ENCODE data around the gene IARS2. TPM values are rescaled to one million over a fixed set of nuclear protein-coding genes. Genes with fewer than 3 reads are reported as not detected.

IARS2 gene
- total RNA-seq (71.1 TPM), polyA plus RNA-seq (50.3 TPM)

DNA sequence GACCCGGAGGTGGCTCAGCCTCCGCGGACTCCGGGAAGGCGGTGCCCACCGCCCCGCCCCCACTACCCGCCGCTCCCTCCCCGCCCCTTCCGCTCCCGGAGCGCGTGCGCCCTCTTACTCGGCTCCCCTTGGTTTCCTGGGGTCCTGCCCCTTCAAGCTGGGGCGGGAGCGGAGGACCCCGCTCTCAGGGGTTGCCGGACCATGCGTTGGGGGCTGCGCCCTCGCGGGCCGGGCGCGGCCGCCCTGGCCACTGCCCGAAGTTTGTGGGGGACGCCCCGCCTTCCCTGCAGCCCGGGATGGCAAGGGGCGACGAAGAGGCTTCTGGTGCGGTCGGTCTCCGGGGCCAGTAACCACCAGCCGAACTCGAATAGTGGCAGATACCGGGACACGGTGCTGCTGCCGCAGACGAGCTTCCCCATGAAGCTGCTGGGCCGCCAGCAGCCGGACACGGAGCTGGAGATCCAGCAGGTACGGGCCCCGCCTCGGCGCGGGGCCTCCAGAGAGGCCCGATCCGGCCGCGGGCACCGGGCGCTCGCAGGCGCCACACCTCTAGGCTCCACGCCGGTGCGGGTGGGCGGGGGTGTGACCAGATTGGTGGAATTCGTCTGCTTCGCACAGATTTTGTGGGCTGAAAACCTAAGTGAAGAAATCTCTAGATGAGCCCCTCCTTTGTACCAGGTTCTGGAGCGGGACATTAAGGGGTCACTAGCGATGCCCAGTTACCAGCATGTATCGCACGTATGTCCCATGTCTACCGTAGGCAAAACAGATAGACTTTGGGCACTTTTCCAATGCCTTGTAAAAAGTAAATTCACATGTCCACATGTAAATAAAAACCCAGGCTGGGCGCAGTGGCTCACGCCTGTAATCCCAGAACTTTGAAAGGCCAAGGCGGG lies at the start of gene IARS2:
Gene IARS2, plus strand, starts transcription at position 117 of the 896 bp plus-strand sequence. Its CDS starts 85 bp downstream, at position 202.
- WGBS: 1% methylated on average over 73 of the region's 73 CpGs
- peak; percentile 62 for DNase-seq (ENCODE audit: extremely low spot score)
- peak within 1 kb of the TSS; percentile 69 for H3K4me3 ChIP-seq (ENCODE audit: low read depth, low read length)
- H3K4me1 ChIP-seq (ENCODE audit: insufficient read depth): no peaks in the 10 kb centered on the region
- H3K27ac ChIP-seq (ENCODE audit: low read depth): peak within 1 kb of the TSS; percentile 68
- H3K36me3 ChIP-seq (ENCODE audit: insufficient read depth): no peaks in the 10 kb centered on the region

DNA sequence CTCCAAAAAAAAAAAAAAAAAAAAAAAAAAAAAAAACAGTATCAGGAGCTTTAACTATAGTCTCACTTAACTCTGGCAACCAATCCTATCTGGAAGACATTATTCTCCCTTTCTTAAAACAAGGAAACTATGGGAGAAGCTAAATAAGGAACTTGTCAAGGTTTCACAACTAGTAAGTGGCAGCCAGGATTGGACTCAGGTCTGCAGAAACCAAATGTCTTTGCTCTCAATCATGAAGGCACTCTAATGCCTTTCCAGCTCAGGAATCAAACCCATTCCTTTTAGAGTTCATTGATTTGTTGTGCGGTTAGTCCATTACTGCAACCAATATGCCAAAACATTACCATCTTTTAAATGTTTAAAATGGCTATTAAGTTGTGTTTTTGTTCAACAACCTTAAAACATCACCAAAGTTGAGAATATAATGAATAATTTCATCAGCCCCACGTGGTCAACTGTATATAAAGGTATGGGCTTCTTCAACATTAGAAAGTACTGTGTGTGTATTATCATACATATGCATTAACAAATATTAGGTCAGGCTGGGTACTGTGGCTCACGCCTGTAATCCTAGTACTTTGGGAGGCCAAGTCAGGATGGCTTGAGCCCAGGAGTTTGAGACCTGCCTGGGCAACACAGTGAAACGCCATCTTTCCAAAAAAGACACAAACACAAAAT lies 49.1 kb upstream of the IARS2 start:
- DNase-seq (ENCODE audit: extremely low spot score): no peak
- H3K27ac ChIP-seq (ENCODE audit: low read depth): no peak overlapping the region
- no peaks in the 10 kb centered on the region for H3K4me1 ChIP-seq (ENCODE audit: insufficient read depth)
- H3K4me3 ChIP-seq (ENCODE audit: low read depth, low read length): no peak overlapping the region
- 72% methylated on average over 4 of the region's 4 CpGs for WGBS
- H3K36me3 ChIP-seq (ENCODE audit: insufficient read depth): no peaks in the 10 kb centered on the region

DNA sequence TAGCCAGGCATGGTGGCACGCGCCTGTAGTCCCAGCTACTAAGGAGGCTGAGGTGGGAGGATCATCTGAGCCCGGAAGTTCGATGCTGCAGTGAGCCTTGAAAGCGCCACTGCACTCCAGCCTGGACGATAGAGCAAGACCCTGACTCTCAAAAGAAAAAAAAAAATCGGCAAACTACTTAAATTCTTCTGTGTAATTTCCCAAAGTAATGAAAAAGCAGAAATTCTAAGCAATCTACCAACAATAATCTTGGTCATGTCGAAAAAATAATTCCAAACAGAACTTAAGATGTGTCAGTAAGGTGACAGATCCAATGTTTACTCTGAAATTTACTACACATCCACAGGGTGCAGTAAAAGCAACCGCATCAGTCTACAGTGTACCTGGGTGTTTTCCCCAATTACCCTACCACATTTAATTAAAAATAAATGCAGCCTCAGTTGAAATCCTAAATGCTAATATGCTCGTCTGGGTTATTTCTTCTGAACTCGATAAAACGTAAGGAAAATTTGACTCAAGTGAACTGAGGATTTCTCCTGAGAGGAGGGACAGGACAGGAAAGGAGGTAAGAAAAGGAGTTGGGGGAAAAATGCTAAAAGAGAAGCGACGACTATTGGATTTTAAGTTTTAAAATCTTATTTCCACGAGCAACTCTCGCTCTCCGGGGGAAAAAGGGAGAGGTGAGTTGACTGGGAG lies 48.4 kb upstream of the IARS2 start:
- no peaks in the 10 kb centered on the region for H3K4me1 ChIP-seq (ENCODE audit: insufficient read depth)
- WGBS: 30% methylated on average over 17 of the region's 17 CpGs
- peak overlapping the region; percentile 86 for H3K27ac ChIP-seq (ENCODE audit: low read depth)
- no peaks in the 10 kb centered on the region for H3K36me3 ChIP-seq (ENCODE audit: insufficient read depth)
- H3K4me3 ChIP-seq (ENCODE audit: low read depth, low read length): peak overlapping the region; percentile 84
- peak; percentile 1 for DNase-seq (ENCODE audit: extremely low spot score)

DNA sequence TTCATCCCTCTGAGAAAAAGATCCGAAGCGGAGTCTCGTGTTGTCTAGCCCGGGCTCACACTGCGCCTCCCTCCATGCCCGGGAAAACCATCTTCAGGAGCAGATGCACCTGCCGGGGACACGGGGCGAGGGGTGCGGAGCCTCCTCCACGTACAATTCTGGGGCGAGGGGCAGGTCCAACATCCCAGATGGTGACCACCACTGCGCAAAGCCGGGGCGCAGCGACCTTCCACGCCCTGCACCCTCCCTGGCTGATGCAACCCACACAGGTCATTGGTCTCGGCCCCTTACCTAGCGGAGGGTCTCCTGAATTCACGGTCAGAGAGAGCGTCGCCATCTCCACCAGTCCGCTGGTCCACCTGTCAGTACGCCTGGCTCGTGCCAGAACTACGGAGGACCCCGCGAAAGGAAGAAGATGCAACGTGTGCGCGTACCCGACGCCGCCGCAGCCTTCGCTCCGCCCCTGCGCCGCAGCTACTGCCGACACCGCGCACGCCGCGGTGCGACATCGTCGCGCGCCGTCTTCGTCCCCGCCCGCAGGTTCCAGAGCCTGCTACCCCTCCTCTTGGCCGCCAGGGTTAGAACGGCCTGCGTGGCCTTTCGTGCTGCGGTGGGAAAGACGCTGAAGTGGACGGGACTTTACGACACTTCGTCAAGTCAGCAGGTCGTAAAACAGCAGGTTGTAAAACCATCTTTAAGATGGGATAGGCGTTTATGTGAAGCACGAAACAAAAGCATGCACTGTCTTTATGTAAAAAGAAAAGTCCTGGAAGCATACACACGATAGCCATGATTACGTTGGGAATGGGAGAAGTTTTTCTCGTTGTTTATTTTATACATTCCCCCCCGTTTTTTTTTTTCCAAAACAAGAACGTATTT lies 47.6 kb upstream of the IARS2 start, which contains the start of gene EPRS1:
Gene EPRS1, minus strand, starts transcription at position 454 of the 879 bp plus-strand sequence. Its CDS starts 117 bp downstream, at position 337.
- peak within 1 kb of the TSS; percentile 84 for H3K4me3 ChIP-seq (ENCODE audit: low read depth, low read length)
- WGBS: under 1% methylated on average over 71 of the region's 71 CpGs

DNA sequence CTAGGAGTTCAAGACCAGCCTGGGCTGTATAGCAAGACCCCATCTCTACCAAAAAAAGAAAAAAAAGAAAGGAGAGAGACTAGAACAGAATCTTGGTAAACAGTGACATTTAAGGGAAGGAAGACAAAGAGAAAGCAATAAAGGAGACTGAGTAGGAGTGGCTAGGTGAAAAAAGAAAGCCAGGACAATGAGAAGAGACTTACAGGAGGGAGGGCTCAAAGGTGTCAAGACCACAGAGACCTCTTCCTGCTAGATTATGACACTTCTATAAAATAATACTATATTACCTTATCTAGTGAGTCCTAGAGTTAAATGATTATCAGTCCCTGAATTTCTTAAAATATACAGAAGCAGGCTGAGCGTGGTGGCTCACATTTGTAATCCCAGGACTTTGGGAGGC lies 37.6 kb upstream of the IARS2 start:
- H3K36me3 ChIP-seq (ENCODE audit: insufficient read depth): peaks cover 4% of the 10 kb centered on the region
- no peak overlapping the region for H3K4me3 ChIP-seq (ENCODE audit: low read depth, low read length)
- DNase-seq (ENCODE audit: extremely low spot score): no peak
- H3K27ac ChIP-seq (ENCODE audit: low read depth): no peak overlapping the region
- WGBS: 85% methylated on average over 1 of the region's 1 CpG
- no peaks in the 10 kb centered on the region for H3K4me1 ChIP-seq (ENCODE audit: insufficient read depth)

More for the DNA sequence above, 47.6 kb upstream of the IARS2 start, which contains the start of gene EPRS1:
- H3K4me1 ChIP-seq (ENCODE audit: insufficient read depth): no peaks in the 10 kb centered on the region
- H3K36me3 ChIP-seq (ENCODE audit: insufficient read depth): no peaks in the 10 kb centered on the region
- peak within 1 kb of the TSS; percentile 86 for H3K27ac ChIP-seq (ENCODE audit: low read depth)
- DNase-seq (ENCODE audit: extremely low spot score): peak; percentile 93

DNA sequence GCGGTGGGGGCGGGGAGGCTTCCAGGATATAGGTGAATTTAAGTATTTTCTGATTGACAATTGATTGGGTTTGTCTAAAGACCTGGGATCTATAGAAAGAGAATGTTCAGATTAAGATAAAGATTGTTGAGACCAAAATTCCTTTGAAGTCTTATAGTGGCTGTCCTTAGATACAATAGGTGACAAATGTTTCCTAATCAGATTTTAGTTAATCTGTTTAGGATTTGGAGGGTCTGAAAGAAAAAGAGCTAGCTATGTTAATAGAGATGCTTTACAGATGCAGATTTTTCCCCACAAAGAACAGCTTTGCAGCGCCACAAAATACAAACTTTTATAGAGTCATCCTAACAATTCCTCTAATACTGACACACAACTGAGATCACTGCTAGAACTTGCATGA lies 33.1 kb upstream of the IARS2 start:
- no peak for DNase-seq (ENCODE audit: extremely low spot score)
- Histone ChIP-seq H3K4me1 (ENCODE audit: insufficient read depth) (no peaks in the 10 kb centered on the region), H3K36me3 (ENCODE audit: insufficient read depth) (peaks cover 7% of the 10 kb centered on the region), H3K4me3 (ENCODE audit: low read depth, low read length) (no peak overlapping the region), H3K27ac (ENCODE audit: low read depth) (no peak overlapping the region)
- WGBS: 91% methylated on average over 3 of the region's 3 CpGs

DNA sequence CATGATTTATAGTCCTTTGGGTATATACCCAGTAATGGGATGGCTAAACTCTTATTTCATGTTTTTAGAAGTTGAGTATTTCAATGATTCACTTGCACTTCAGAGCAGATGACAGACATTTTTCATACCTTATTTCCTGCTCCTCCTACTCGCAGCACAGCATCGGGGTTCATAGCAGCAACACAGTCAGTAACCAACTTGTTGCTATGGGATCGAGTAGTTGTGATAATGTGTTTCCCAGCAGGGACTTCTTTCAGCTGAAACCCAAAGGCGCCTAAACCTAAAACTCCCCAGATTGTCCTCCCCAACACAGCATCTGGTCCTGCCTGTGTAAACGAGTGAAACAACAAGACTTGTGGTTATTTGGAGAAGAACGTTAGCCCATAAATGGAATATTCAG lies 31.3 kb upstream of the IARS2 start:
- Histone ChIP-seq H3K4me1 (ENCODE audit: insufficient read depth) (no peaks in the 10 kb centered on the region), H3K36me3 (ENCODE audit: insufficient read depth) (peaks cover 7% of the 10 kb centered on the region), H3K4me3 (ENCODE audit: low read depth, low read length) (no peak overlapping the region), H3K27ac (ENCODE audit: low read depth) (no peak overlapping the region)
- 98% methylated on average over 6 of the region's 6 CpGs for WGBS
- no peak for DNase-seq (ENCODE audit: extremely low spot score)

DNA sequence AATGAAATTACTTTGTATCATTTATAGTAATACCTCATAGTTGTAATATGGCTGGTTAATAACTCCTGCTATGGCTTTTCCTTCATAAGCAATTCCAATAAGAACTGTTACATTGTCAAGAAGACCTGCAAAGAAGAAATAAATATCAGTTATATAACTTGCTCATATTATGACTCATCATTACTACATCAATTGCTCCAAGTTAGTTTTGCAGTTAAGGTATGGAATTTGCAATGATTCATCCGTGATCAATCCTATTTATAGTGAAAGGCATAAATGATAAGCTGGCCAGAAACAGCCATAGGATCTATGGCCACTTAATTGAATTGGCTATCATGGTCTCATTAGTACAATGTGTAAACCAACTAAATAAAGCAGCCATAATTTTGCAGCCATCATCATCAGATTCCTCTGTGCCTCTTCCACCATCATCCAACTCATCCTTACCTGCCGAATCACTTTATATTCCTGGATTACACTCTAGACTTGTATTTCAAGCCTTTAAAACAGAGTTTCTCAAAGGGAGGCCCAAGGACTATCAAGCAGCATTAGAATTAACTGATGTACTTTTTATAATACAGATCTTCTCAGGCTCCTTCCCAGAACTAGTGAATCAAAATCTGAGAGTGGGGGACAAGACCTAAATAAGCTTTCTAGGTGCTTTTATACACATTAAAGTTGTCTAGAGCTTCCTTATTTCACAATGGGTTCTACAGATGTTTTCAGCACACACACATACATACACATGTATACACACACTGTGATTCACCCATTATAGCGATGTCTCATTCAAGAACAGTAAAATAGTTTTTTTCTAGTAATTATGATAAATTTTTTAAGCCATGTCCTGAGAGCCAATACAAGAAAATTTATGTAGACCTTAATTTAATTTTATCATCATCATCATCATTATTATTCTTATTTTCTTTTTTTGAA lies 26.4 kb upstream of the IARS2 start:
- no peak for DNase-seq (ENCODE audit: extremely low spot score)
- WGBS: 96% methylated on average over 3 of the region's 3 CpGs
- H3K4me1 ChIP-seq (ENCODE audit: insufficient read depth): no peaks in the 10 kb centered on the region
- no peak overlapping the region for H3K27ac ChIP-seq (ENCODE audit: low read depth)
- H3K36me3 ChIP-seq (ENCODE audit: insufficient read depth): peaks cover 3% of the 10 kb centered on the region
- H3K4me3 ChIP-seq (ENCODE audit: low read depth, low read length): no peak overlapping the region

DNA sequence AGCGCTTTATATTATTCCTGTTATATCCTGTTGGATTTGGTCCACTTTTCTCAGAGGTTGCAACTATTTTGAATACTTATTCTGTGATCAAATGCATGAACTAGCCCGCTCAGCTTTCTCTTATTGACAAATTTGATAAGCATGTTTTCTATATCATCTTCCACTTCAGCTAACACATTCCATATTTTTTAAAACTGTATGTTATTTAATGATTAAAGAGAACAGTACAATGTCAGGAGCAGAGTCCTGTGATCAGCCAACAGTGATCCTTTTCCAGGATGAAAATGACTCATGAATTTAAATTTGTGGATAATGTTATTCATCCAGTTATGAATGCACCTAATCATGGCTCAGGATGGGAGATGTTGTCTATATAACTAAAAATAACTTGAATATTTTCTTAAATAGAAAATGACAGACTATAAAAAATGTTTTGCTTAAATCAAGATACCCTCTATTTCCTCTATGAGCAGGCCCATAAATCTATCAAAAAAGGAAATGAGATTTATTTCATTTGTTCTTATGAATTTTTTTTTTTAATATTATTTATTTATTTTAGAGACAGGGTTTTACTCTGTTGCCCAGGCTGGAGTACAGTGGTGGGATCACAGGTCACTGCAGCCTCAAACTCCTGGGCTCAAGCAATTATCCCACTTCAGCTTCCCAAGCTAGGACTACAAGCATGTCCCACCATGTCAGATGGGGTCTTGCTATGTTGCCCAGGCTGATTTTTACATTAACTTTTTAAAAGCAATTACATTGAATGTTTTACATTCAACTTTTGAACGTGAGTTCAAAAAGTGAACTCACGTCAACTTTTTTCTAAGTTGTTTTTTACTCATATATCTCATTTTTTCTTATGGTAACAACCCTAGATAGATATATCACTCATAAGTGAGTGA lies 16.8 kb upstream of the IARS2 start:
- no peak for DNase-seq (ENCODE audit: extremely low spot score)
- Histone ChIP-seq H3K36me3 (ENCODE audit: insufficient read depth) (no peaks in the 10 kb centered on the region), H3K4me1 (ENCODE audit: insufficient read depth) (no peaks in the 10 kb centered on the region), H3K4me3 (ENCODE audit: low read depth, low read length) (no peak overlapping the region), H3K27ac (ENCODE audit: low read depth) (no peak overlapping the region)
- WGBS: 94% methylated on average over 4 of the region's 4 CpGs

DNA sequence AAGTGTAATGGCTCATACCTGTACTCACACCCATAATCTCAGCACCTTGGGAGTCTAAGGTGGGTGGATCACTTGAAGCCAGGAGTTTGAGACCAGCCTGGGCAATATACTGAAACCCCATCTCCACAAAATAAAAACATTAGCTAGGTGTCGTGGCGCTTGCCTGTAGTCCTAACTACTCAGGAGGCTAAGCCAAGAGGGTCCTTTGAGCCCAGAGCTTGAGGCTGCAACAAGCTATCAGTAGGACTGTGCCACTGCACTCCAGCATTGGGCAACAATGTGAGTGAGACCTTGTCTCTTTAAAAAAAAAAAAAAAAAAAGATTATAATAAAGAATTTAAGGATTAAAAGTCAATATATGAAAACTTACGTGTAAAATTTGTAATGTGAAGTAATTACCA lies 16.0 kb upstream of the IARS2 start:
- WGBS: over 99% methylated on average over 3 of the region's 3 CpGs
- Histone ChIP-seq H3K27ac (ENCODE audit: low read depth) (no peak overlapping the region), H3K4me3 (ENCODE audit: low read depth, low read length) (no peak overlapping the region), H3K36me3 (ENCODE audit: insufficient read depth) (no peaks in the 10 kb centered on the region), H3K4me1 (ENCODE audit: insufficient read depth) (no peaks in the 10 kb centered on the region)
- DNase-seq (ENCODE audit: extremely low spot score): no peak

DNA sequence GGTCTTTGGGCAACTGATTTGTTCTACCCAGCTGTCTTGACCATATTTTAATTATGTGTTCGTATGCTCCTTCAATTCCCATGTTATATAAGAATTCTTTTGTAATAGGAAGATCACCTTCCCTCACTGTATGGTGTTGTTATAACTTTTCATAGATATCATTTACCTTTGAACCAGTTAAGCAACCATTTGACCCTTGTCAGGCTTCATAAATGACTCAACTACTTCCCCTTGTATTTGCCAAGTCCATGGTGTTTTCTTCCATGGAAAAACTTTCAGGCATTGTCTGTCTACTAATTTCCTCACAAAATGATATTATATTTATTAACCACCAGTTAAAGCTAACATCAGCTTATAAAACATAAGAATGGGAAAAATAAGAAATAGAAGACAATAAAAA lies 9.5 kb upstream of the IARS2 start:
- no peaks in the 10 kb centered on the region for H3K4me1 ChIP-seq (ENCODE audit: insufficient read depth)
- no peak overlapping the region for H3K4me3 ChIP-seq (ENCODE audit: low read depth, low read length)
- 91% methylated on average over 1 of the region's 1 CpG for WGBS
- H3K27ac ChIP-seq (ENCODE audit: low read depth): no peak overlapping the region
- DNase-seq (ENCODE audit: extremely low spot score): no peak
- H3K36me3 ChIP-seq (ENCODE audit: insufficient read depth): no peaks in the 10 kb centered on the region

All from urinary bladder (tissue), 4 donors.